Measurements from ENCODE around the gene USF3. TPM values are rescaled to one million over a fixed set of nuclear protein-coding genes. Genes with fewer than 3 reads are reported as not detected.

USF3 gene
- total RNA-seq, 1 experiment from 2014 or later: 13.5 TPM

DNA sequence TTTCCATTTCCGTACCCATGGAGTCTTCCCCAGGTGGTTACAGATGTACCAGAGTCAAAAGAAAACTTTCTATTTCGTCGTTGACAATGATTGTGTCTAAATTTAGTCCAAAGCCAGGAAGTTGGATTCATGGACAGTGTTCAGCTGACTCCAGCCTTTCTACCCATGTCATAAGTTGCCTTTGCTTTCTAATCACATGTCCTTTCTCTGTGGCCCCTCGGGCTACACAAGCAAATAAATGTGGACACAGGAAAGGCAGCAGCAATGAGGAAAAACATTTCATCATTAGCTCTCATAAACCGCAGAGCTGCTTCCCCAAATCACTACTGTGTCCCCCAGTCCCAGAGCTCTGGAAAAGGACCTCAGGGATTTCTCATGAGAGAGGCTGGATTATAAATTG lies 82.0 kb downstream of the USF3 start:
- no peak overlapping the region for H3K4me3 ChIP-seq (replicated peaks in 1 of 2; ENCODE audit: low read depth in 1 of 2, low read length in 2 of 2)
- H3K79me2 ChIP-seq (ENCODE audit: insufficient read depth, low read length): no peaks in the 10 kb centered on the region
- no peaks in the 10 kb centered on the region for H3K9me2 ChIP-seq (ENCODE audit: insufficient read depth)
- RAD21 ChIA-PET (ENCODE audit: low non-redundant PET in 1 of 2, low total read pairs in 2 of 2, uncharacterized antibody in 2 of 2, unreplicated experiment in 2 of 2): no interaction called here
- no peak for DNase-seq (ENCODE audit: low read depth, low spot score)
- H3K27ac ChIP-seq (ENCODE audit: low read depth, low read length): no peak overlapping the region
- CTCF ChIA-PET: no interaction called here
- H3K9me3 ChIP-seq (ENCODE audit: control insufficient read depth in 1 of 2, insufficient read depth in 1 of 2, low read depth in 1 of 2, low read length in 2 of 2): no peaks in the 10 kb centered on the region
- TF ChIP-seq, protein P1, sequence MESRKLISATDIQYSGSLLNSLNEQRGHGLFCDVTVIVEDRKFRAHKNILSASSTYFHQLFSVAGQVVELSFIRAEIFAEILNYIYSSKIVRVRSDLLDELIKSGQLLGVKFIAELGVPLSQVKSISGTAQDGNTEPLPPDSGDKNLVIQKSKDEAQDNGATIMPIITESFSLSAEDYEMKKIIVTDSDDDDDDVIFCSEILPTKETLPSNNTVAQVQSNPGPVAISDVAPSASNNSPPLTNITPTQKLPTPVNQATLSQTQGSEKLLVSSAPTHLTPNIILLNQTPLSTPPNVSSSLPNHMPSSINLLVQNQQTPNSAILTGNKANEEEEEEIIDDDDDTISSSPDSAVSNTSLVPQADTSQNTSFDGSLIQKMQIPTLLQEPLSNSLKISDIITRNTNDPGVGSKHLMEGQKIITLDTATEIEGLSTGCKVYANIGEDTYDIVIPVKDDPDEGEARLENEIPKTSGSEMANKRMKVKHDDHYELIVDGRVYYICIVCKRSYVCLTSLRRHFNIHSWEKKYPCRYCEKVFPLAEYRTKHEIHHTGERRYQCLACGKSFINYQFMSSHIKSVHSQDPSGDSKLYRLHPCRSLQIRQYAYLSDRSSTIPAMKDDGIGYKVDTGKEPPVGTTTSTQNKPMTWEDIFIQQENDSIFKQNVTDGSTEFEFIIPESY (IDR thresholded peaks at IDR 0.05; ENCODE audit: extremely low read depth, insufficient replicate concordance, low read length): no peak
- no peak for TF ChIP-seq ZNF274 (IDR thresholded peaks at IDR 0.05; ENCODE audit: low read depth, low read length)
- no peak for TF ChIP-seq CBX3 (IDR thresholded peaks at IDR 0.05; ENCODE audit: low read depth)
- TF ChIP-seq JUND (IDR thresholded peaks at IDR 0.05): no peak
- no peak for TF ChIP-seq ZFX (IDR thresholded peaks at IDR 0.05)
- TF ChIP-seq, protein P2, sequence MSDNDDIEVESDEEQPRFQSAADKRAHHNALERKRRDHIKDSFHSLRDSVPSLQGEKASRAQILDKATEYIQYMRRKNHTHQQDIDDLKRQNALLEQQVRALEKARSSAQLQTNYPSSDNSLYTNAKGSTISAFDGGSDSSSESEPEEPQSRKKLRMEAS (IDR thresholded peaks at IDR 0.05): no peak
- TF ChIP-seq, protein P3, sequence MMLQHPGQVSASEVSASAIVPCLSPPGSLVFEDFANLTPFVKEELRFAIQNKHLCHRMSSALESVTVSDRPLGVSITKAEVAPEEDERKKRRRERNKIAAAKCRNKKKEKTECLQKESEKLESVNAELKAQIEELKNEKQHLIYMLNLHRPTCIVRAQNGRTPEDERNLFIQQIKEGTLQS (IDR thresholded peaks at IDR 0.05): no peak
- TF ChIP-seq SP1 (IDR thresholded peaks at IDR 0.05; ENCODE audit: low read depth): no peak
- TF ChIP-seq EZH2 (IDR thresholded peaks at IDR 0.05): no peak
- no peak for TF ChIP-seq YY1 (IDR thresholded peaks at IDR 0.05; ENCODE audit: extremely low read depth, insufficient replicate concordance, low read depth, low read length)
- no peak for TF ChIP-seq TCF7L2 (IDR thresholded peaks at IDR 0.05; ENCODE audit: borderline replicate concordance, extremely low read depth, insufficient read depth, insufficient read length)
- no peaks in the 10 kb centered on the region for H3K4me1 ChIP-seq (ENCODE audit: control insufficient read depth in 1 of 2, insufficient read depth in 2 of 2, low read length in 2 of 2)
- no peak overlapping the region for H2AFZ ChIP-seq (ENCODE audit: low read depth, low read length, poor library complexity, severe bottlenecking)
- H3K4me2 ChIP-seq (ENCODE audit: low read length): no peak overlapping the region
- intact Hi-C loops (cut with micrococcal nuclease): no loop called here
- H3K27me3 ChIP-seq (ENCODE audit: insufficient read depth, low read length): 0 out of 2 replicates have a peak, but pooled peaks cover 3% of the 10 kb centered on the region
- no TSS peak for BruUV-seq (replicated peaks)
- no peaks in the 10 kb centered on the region for H4K20me1 ChIP-seq (ENCODE audit: insufficient read depth)
- POLR2A ChIA-PET: no interaction called here
- no peak overlapping the region for H3K9ac ChIP-seq (ENCODE audit: low read length)
- no peak for ATAC-seq
- no peaks in the 10 kb centered on the region for H3K36me3 ChIP-seq (ENCODE audit: control insufficient read depth in 1 of 2, insufficient read depth in 2 of 2, low read length in 2 of 2)
